ENCODE results near the gene PLEK2.

DNA sequence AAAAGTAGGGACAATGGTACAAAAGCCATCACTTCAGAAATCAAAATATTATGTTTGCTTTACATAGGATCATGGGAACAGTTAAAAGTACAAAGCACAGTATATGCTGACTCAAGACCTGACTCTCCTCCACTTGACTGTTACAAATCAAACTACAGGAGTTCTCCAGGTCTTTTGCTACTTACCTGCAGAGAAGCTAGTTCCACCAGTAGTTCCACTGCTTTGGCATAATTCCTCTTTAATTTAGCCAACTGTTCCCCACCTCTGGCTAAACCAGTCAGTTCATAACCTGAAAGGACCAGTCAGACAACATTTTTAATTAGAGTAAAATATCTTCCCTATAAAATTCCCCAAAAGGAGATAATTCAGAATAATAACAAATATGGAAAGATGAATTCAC is 66.4 kb downstream of the PLEK2 start:
- TF ChIP-seq, protein P1, sequence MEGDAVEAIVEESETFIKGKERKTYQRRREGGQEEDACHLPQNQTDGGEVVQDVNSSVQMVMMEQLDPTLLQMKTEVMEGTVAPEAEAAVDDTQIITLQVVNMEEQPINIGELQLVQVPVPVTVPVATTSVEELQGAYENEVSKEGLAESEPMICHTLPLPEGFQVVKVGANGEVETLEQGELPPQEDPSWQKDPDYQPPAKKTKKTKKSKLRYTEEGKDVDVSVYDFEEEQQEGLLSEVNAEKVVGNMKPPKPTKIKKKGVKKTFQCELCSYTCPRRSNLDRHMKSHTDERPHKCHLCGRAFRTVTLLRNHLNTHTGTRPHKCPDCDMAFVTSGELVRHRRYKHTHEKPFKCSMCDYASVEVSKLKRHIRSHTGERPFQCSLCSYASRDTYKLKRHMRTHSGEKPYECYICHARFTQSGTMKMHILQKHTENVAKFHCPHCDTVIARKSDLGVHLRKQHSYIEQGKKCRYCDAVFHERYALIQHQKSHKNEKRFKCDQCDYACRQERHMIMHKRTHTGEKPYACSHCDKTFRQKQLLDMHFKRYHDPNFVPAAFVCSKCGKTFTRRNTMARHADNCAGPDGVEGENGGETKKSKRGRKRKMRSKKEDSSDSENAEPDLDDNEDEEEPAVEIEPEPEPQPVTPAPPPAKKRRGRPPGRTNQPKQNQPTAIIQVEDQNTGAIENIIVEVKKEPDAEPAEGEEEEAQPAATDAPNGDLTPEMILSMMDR (IDR thresholded peaks at IDR 0.05): no peak
- TF ChIP-seq EZH2 (IDR thresholded peaks at IDR 0.05): no peak
